ENCODE data around the gene KLHDC7B. TPM values are rescaled to one million over a fixed set of nuclear protein-coding genes. Genes with fewer than 3 reads are reported as not detected.

KLHDC7B gene
- total and polyA plus RNA-seq, 2 donors (not counting 3 experiments of a cell fraction or from before 2014, with no cell fraction given): not detected

- Histone ChIP-seq H3K4me2 (ENCODE audit: insufficient read depth, low read length) (no peak overlapping the region), H4K20me1 (replicated peaks; ENCODE audit: control insufficient read depth, extremely low read depth, insufficient read depth, low read length) (no peaks in the 10 kb centered on the region), H3K27me3 (ENCODE audit: control insufficient read depth in 2 of 2, insufficient read depth in 2 of 2, low read length in 2 of 2) (peaks cover 27 to 36% of the 10 kb centered on the region in 2 experiments), H3K36me3 (ENCODE audit: control insufficient read depth in 2 of 2, extremely low read depth in 1 of 2, insufficient read depth in 2 of 2, low read length in 2 of 2) (no peaks in the 10 kb centered on the region), H3K4me3 (replicated peaks in 1 of 3; ENCODE audit: insufficient read depth in 1 of 3, low read depth in 1 of 3, low read length in 3 of 3) (no peak overlapping the region), H3K9me1 (replicated peaks; ENCODE audit: control insufficient read depth, extremely low read depth, insufficient read depth, low read length) (no peaks in the 10 kb centered on the region), H3K79me2 (ENCODE audit: control insufficient read depth, insufficient read depth, low read length) (no peaks in the 10 kb centered on the region), H3K9ac (replicated peaks; ENCODE audit: extremely low read depth, insufficient read depth, low read length) (no peak overlapping the region), H3K9me3 (replicated peaks; ENCODE audit: control insufficient read depth, insufficient read depth, low read length) (no peaks in the 10 kb centered on the region), H3K27ac (ENCODE audit: insufficient read depth, low read depth, low read length) (no peak overlapping the region), H2AFZ (ENCODE audit: low read depth, low read length) (no peak overlapping the region), H3K4me1 (ENCODE audit: control insufficient read depth, extremely low read depth, insufficient read depth, low read length) (no peaks in the 10 kb centered on the region)
- POLR2A ChIA-PET: no interaction called here
- no TSS peak for BruUV-seq (replicated peaks)
- dilution Hi-C loops (cut with MboI; ENCODE audit: extremely low pct_ligation_motif_present, low sequenced_read_pairs) (no loop called here), intact Hi-C loops (cut with micrococcal nuclease) (no loop called here)
- CTCF ChIA-PET: interaction anchor here (0.6 to 2.8 kb wide), 4 partner anchors 8 to 26 kb away, joined by 3 to 11 read pairs (median 6); partner anchors contain the start of genes SCO2 and SYCE3
- no peak for FAIRE-seq
- DNase-seq (ENCODE audit: low read depth, low spot score): no peak
- TF ChIP-seq POLR2A (IDR thresholded peaks at IDR 0.05; ENCODE audit: low read depth, low read length): no peak
- no peak for TF ChIP-seq EZH2 (IDR thresholded peaks at IDR 0.05; ENCODE audit: borderline replicate concordance, low read depth, low read length, severe bottlenecking)
- TF ChIP-seq GATA2 (IDR thresholded peaks at IDR 0.05; ENCODE audit: insufficient read depth, insufficient read length, low read depth, low read length): no peak
- no peak for TF ChIP-seq MYC (IDR thresholded peaks at IDR 0.05; ENCODE audit: low read depth, low read length)
- no peak for TF ChIP-seq MAX (IDR thresholded peaks at IDR 0.05; ENCODE audit: insufficient read depth, insufficient read length)
- no peak for TF ChIP-seq POLR2AphosphoS5 (IDR thresholded peaks at IDR 0.05; ENCODE audit: insufficient read depth, low read depth, low read length)
- TF ChIP-seq JUN (IDR thresholded peaks at IDR 0.05; ENCODE audit: borderline replicate concordance, insufficient read depth, insufficient read length, low read depth): no peak
Measured at GRCh38 chr22:50551160-50551752, 5.6 kb downstream of the KLHDC7B start.

GRCh38 chr22:50553310-50553709, 7.6 kb downstream of the KLHDC7B start:
- H2AFZ ChIP-seq (ENCODE audit: low read depth, low read length): no peak overlapping the region
- H3K4me3 ChIP-seq (replicated peaks in 1 of 3; ENCODE audit: insufficient read depth in 1 of 3, low read depth in 1 of 3, low read length in 3 of 3): no peak overlapping the region
- CTCF ChIA-PET: interaction anchor here (1.0 kb wide), 1 partner anchor 9 kb away, joined by 3 read pairs; the partner anchor contains the start of gene SYCE3
- no TSS peak for BruUV-seq (replicated peaks)
- FAIRE-seq (no peak), DNase-seq (ENCODE audit: low read depth, low spot score) (no peak)
- no peaks in the 10 kb centered on the region for H3K36me3 ChIP-seq (ENCODE audit: control insufficient read depth in 2 of 2, extremely low read depth in 1 of 2, insufficient read depth in 2 of 2, low read length in 2 of 2)
- H3K9ac ChIP-seq (replicated peaks; ENCODE audit: extremely low read depth, insufficient read depth, low read length): no peak overlapping the region
- dilution Hi-C loops (cut with MboI; ENCODE audit: extremely low pct_ligation_motif_present, low sequenced_read_pairs) (no loop called here), intact Hi-C loops (cut with micrococcal nuclease) (no loop called here)
- no peak for TF ChIP-seq JUN (IDR thresholded peaks at IDR 0.05; ENCODE audit: borderline replicate concordance, insufficient read depth, insufficient read length, low read depth)
- H3K9me1 ChIP-seq (replicated peaks; ENCODE audit: control insufficient read depth, extremely low read depth, insufficient read depth, low read length): no peaks in the 10 kb centered on the region
- H3K4me1 ChIP-seq (ENCODE audit: control insufficient read depth, extremely low read depth, insufficient read depth, low read length): no peaks in the 10 kb centered on the region
- H3K79me2 ChIP-seq (ENCODE audit: control insufficient read depth, insufficient read depth, low read length): no peaks in the 10 kb centered on the region
- H3K27ac ChIP-seq (ENCODE audit: insufficient read depth, low read depth, low read length): no peak overlapping the region
- H3K9me3 ChIP-seq (replicated peaks; ENCODE audit: control insufficient read depth, insufficient read depth, low read length): no peaks in the 10 kb centered on the region
- H4K20me1 ChIP-seq (replicated peaks; ENCODE audit: control insufficient read depth, extremely low read depth, insufficient read depth, low read length): no peaks in the 10 kb centered on the region
- no peak overlapping the region for H3K4me2 ChIP-seq (ENCODE audit: insufficient read depth, low read length)
- H3K27me3 ChIP-seq (ENCODE audit: control insufficient read depth in 2 of 2, insufficient read depth in 2 of 2, low read length in 2 of 2): peaks cover 17 to 25% of the 10 kb centered on the region in 2 experiments
- POLR2A ChIA-PET: no interaction called here

All from endothelial cell of umbilical vein (primary cell).